ENCODE data around the gene ALAS1.

The ALAS1 gene

DNA sequence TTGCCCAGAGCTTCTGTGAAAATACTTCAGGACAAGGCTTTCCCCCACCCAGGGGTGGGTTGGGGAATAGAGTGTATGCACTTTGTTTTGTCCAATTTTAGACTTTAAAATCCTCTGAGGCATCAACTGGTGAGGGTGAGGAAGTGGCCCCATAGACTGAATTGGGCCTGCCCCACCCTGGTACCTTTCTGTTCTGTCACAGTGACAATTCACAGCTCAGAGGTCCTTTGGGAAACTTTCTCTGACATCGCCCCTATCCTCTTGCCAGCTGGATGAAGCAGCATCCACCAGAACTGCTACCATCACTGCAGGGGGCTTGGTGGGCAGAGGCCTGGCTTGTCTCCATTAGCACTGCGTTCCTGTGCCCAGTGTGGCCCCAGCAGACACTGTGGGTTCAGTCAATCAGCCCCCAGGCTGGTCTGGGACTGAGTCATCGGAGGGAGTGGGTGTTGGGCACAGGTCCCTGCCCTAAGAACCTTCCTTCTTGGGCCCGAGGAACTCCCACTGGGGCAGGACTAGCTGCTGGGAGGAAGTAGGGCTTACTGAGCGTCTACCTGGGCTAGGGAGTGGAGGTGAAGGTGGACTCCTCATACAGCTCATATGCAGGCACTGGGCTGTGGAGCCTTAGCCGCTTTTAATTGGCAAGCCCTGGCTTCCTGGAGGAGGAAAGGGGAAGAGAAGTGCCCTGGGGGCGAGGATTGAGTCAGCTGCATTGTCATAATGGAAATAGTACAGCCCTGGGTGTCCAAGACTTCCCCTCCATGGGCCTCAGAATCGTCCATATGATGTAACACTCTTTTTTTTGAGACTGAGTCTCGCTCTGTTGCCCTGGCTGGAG lies 46.0 kb downstream of the ALAS1 start:
- in situ Hi-C loops (cut with MboI; ENCODE audit: low pct_unique_long_range_greater_than_20kb, low sequenced_read_pairs, unreplicated experiment), result no loop called here
- DNase-seq (ENCODE audit: low spot score), result peak; percentile 89

DNA sequence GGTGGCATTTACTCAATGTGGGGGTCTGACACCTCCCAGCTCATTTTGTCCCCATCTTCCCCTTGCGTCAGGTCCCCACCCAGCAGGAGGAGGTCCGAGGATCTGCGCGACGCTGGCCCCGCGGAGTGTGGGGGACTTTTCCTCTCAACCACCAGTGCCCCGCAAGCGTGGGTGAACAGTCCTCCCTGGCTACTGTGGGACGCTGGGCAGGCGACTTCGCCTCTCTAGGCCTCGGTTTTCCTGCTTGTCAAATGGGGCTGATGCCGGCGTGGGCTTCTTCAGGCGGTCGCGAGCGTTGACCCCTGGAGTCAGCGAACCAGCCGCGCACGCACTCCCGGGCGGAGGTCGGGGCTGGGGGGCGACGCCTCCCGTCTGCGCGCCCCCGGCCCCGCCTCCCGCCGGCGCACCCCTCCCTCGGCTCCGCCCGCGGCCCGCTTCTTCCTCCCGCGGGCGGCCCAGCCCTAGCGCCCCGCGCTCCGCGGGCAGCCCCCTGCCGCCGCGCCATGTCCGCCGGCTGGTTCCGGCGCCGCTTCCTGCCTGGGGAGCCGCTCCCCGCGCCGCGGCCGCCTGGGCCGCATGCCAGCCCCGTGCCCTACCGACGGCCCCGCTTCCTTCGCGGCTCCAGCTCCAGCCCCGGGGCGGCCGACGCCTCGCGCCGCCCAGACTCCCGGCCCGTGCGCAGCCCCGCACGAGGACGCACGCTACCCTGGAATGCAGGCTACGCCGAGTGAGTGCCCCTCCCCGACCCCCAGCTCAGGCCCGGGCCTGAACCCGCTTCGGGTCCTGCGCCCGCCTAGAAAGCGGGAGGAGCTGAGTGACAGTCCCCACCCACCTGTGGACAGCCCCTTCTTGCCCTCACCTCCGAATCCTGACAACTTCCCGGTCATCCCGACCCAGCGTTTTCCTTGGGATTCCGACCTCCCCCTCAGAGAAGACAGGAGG lies 47.6 kb downstream of the ALAS1 start, which contains the start of gene PPM1M:
Gene PPM1M (plus strand): TSS at position 438 of the 942 bp plus-strand sequence. CDS start 66 bp downstream, at position 504.
- in situ Hi-C loops (cut with MboI; ENCODE audit: low pct_unique_long_range_greater_than_20kb, low sequenced_read_pairs, unreplicated experiment), result no loop called here
- TF ChIP-seq, protein P1, sequence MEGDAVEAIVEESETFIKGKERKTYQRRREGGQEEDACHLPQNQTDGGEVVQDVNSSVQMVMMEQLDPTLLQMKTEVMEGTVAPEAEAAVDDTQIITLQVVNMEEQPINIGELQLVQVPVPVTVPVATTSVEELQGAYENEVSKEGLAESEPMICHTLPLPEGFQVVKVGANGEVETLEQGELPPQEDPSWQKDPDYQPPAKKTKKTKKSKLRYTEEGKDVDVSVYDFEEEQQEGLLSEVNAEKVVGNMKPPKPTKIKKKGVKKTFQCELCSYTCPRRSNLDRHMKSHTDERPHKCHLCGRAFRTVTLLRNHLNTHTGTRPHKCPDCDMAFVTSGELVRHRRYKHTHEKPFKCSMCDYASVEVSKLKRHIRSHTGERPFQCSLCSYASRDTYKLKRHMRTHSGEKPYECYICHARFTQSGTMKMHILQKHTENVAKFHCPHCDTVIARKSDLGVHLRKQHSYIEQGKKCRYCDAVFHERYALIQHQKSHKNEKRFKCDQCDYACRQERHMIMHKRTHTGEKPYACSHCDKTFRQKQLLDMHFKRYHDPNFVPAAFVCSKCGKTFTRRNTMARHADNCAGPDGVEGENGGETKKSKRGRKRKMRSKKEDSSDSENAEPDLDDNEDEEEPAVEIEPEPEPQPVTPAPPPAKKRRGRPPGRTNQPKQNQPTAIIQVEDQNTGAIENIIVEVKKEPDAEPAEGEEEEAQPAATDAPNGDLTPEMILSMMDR (IDR thresholded peaks at IDR 0.05; ENCODE audit: extremely low read depth, insufficient read depth, missing control alignments), result no peak
- DNase-seq (ENCODE audit: low spot score), result peak; percentile 88

More for the DNA sequence above, 46.0 kb downstream of the ALAS1 start:
- TF ChIP-seq, protein P1 (IDR thresholded peaks at IDR 0.05; ENCODE audit: extremely low read depth, insufficient read depth, missing control alignments), result no peak

DNA sequence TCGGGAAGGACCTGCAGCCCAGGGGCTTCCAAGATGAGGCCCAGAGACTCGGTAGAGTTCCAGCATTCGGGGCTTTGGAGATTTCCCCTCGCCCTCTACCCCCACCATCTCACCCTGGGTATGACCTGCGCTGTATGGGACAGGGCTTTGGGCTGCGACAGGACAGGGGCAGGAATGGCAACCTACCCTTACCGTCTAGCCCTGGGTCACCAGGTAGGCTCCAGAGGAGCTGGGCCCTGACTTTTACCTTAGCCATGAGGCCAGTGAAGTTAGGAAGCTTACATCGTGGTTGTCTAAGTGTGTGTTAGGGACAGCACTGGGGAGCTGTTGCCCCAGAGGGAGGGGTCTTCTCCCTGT lies 48.3 kb downstream of the ALAS1 start:
- in situ Hi-C loops (cut with MboI; ENCODE audit: low pct_unique_long_range_greater_than_20kb, low sequenced_read_pairs, unreplicated experiment), result no loop called here
- TF ChIP-seq, protein P1 (IDR thresholded peaks at IDR 0.05; ENCODE audit: extremely low read depth, insufficient read depth, missing control alignments), result no peak
- DNase-seq (ENCODE audit: low spot score), result peak; percentile 44

DNA sequence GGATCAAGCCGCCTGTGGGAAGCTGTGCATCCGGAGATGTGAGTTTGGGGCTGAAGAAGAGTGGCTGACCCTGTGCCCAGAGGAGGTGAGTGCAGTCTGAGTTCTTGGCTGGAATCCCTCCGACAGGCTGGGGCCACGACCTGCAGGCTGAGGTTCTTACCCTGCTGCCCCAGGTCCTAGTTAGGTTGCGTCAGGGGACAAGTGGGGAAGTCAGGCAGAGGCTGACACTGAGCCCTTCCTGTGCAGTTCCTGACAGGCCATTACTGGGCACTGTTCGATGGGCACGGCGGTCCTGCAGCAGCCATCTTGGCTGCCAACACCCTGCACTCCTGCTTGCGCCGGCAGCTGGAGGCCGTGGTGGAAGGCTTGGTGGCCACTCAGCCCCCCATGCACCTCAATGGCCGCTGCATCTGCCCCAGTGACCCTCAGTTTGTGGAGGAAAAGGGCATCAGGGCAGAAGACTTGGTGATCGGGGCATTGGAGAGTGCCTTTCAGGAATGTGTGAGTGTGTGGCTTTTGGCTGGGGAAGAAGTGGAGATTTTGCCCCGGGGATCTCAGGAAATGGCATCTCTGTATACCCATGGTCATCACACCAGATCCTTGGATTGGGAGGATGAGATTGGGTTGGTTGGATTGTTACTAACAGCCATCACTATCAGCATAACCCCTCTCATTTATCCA lies 48.9 kb downstream of the ALAS1 start:
- in situ Hi-C loops (cut with MboI; ENCODE audit: low pct_unique_long_range_greater_than_20kb, low sequenced_read_pairs, unreplicated experiment), result no loop called here
- no peak for DNase-seq (ENCODE audit: low spot score)
- TF ChIP-seq, protein P1 (IDR thresholded peaks at IDR 0.05; ENCODE audit: extremely low read depth, insufficient read depth, missing control alignments), result no peak

DNA sequence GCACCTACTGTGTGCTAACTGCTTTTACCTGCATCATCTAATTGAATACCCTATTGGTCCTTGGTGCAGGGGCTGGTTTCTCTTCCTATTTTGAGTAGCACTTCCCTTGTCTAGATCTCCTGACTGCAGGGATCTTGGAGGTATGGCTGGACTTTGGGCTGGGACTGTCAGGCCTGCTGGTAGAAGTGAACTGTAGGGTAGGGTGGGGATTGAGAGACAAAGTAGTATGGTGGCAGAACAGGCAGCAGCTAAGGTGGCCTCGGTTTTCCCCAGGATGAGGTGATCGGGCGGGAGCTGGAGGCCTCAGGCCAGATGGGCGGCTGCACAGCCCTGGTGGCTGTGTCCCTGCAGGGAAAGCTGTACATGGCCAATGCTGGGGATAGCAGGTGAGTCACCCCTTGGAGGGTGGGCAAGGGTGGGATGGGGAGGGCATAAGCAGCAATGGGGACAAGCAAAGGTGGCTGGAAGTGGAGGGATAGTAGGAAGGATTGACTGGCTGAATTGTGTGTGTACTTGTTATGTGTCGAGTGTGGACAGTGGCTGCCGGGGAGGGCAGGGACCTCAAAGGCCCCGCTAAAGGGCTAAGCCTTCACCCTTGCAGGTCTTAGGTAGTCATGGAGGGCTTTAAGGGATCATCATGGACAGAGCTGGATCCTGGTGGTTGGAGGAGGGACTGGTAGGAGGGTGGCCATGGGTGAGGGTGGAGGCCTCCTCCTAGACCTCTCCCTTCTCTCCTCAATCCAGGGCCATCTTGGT lies 49.6 kb downstream of the ALAS1 start:
- in situ Hi-C loops (cut with MboI; ENCODE audit: low pct_unique_long_range_greater_than_20kb, low sequenced_read_pairs, unreplicated experiment), result no loop called here
- TF ChIP-seq, protein P1 (IDR thresholded peaks at IDR 0.05; ENCODE audit: extremely low read depth, insufficient read depth, missing control alignments), result no peak
- DNase-seq (ENCODE audit: low spot score), result peak; percentile 23
